Stimulated activated CD4-positive, alpha-beta T cell treated with anti-CD3 and anti-CD28 coated beads, TNF-alpha, amount 100 ng/mL, for 24 hours (primary cell): ENCODE data around the gene SPG21.

Experiments
- DNase-seq, 3 experiments: peaks; one replicate each; pipeline ENCODE4 v3.0.0-alpha.2; 2020; ENCODE audit warnings: low read depth in 3 of 3

Gene SPG21

GRCh38 chr15:64991536-64992135, 1.9 kb upstream of the SPG21 start:
- DNase-seq, result no peak

- no peak for DNase-seq
These were observed 405 bp upstream of the SPG21 start for GRCh38 chr15:64990168-64990470.

DNA sequence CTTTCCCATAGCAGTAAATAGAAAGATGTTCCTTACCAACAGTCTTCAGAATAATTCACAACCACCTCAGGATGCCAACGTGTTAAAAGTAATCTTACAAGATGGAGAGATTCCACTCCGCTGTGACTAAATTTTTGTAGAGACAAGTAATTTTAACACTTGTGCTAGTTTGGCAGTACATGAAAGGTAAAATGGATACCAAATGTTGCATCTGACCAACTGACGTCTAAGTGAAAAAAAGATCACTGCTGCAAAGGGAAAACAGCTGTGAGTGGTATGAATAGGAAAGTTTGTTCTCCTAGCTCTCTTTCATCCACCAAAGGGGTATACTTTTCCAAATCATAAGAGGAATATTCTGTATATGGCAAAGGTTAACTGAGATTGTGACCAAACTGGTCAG, 2.6 kb downstream of the SPG21 start:
- DNase-seq, result no peak

DNA sequence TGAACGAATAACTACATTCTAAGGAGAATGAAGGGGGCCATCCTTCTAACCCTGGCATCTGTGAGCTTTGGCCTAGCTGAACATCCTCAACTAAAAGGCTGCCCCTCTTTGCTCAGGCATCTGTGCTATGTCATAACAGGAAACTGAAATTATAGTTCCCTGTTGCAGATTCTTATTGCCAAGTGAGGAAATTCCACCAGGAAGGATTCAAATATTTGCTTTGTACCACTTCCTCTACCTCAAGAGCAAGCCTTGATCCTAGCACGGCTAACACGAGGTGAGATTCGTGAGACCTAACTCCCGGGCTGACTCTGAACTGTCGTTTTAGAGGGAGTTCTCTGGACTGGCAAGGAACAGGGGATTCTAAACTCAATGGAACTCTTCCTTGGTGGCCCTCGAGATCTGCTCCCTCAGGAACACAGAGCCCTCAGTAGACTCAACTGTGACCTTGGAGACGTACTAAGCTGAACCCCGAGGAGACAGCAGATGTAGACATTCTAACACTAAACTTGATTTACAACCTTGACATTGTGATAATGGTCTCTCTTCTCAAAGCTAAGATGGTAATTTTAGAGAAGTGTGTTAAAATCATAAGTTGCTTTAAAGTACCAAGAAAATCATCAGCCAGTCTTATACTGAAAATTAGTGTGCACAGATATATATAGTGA, 4.2 kb downstream of the SPG21 start:
- DNase-seq, result no peak

DNA sequence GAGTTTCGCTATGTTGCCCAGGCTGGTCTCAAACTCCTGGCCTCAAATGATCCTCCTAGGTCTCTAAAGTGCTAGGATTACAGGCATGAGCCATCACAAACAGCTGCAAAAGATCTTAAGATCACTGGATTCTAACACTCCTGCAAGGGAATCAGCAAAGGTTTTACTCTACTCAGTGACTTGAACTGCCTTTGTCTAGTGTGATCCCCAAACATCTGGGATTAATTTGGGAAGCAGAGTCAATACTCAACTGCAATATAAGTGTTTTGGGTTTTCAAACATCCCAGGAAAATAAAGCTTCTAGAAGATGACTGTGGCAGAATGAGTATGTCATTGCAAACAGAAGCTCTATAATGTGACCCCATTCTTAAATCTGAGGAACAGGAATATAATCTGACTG, 7.2 kb downstream of the SPG21 start:
- DNase-seq, result no peak

- DNase-seq, result no peak
These were observed 7.8 kb downstream of the SPG21 start for GRCh38 chr15:64981812-64982431.

- no peak for DNase-seq
These were observed 10.4 kb downstream of the SPG21 start for GRCh38 chr15:64979252-64979710.

DNA sequence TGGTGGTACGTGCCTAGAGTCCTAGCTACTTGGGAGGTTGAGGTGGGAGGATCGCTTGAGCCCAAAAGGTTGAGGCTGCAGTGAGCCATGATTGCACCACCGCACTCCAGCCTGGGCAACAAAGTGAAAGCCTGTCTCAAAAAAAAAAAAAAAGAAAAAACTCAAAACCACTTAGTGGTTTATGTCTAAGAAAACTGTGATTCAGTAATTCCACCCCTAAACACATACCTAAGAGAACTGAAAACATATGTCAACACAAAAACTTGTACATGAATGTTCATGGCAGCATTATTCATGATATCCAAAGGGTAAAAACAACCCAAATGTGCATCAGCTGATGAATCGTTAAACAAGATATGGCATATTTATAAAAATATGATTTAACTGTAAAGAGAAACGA, 14.3 kb downstream of the SPG21 start:
- DNase-seq, result no peak

GRCh38 chr15:64970698-64971097, 19.0 kb downstream of the SPG21 start:
- DNase-seq, result no peak

GRCh38 chr15:64969401-64969800, 20.3 kb downstream of the SPG21 start:
- DNase-seq, result no peak

DNA sequence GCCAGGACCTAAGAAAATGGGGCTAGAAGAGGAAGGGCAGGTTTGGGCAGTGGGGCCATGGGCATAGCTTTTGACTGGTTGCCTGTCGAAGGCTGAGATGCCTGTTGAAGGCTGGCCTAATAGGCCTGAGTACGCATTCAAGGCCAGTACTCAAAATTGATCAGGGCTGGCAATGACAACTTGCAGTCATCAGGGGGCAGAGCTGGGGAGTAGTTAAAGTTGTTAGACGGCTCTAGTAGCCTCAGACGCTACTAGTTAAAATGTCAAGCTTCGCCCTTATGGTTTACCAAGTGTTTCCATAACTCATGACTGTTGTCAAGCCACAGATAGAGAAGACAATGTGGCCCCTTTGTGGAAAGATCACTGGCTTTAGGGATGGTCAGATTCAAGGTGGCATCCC, 28.7 kb downstream of the SPG21 start:
- no peak for DNase-seq

GRCh38 chr15:64960153-64960552, 29.6 kb downstream of the SPG21 start:
- no peak for DNase-seq

- DNase-seq, result no peak
These were observed 30.6 kb downstream of the SPG21 start for GRCh38 chr15:64959128-64959527.

- DNase-seq, result no peak
These were observed 35.3 kb downstream of the SPG21 start for GRCh38 chr15:64954395-64954794.

- no peak for DNase-seq
These were observed 37.8 kb downstream of the SPG21 start for GRCh38 chr15:64951777-64952418.

- DNase-seq, result no peak
These were observed 38.8 kb downstream of the SPG21 start for GRCh38 chr15:64950888-64951287.

DNA sequence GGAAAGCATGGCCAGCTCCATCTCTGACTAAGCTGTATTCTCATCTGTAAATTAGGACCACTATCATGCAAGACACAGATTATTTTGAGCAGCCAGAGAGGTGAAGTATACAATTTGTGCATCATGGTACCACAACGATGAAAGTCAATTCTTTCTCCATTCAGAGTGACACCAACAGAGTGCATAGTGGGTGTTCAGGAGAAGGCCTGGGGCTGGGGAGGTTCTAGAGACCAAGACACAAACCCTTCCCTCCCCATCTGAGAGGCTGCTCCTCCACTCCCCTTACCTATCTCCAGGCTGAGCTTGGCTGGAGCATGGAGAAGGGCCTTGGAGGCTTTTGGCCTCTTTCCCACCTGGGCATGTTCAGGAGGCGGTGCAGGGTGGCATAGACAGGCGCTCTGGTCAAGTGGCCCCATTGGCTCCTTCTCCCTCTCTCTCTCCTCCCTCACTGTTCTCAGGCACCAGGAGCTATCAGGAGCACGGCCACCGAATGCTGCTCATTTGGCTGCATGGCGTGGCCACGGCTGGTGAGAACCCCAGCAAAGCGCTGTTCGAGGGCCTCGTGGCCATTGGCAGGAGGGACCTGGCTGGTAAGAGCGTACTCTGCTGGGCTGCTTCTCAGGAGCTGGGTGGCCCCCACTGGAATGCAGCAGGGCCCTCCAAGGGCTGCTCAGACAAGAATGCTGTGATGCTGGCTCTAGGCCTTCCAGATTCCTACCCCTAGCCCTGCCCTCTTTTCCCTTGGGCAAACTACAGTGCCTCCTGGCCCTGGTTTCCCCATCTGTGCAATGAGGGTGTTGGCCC, 40.1 kb downstream of the SPG21 start:
- DNase-seq, result no peak

DNA sequence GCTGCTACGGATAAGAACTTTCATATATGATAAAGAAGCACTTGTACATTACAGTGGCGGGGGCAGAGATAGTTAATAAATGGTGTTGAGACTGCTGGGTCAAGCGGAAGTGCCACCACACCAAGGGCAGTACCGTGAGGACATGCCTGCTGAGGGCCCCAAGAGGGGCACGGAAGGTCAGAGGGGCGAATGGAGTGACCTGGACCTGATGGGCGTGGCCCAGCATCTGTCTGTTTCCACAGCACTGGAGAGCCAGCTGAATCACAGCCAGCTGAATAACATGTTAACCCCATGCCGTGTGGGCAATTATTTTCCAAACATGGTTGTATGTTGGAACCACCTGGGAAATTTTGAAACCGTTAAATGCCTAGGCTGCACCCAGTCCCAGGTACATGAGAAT, 40.8 kb downstream of the SPG21 start:
- DNase-seq, result no peak

DNA sequence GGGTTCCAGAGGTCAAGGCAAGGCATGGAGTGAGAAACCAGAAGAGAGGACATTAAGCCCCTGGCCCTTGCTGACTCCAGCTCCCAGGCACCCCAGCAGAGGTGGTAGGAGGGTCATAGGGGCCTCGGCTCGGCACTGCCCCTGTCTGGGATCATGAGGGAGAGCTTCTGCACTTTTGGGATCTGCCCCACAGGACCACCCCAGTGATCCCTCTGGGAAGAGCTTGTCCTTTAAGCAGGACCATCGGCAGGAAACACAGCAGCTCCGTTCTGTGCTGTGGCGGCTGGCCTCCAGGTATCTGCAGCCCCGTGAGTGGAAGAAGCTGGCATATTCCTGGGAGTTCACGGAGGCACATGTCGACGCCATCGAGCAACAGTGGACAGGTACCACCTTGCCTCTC, 42.5 kb downstream of the SPG21 start:
- no peak for DNase-seq

- no peak for DNase-seq
These were observed 44.8 kb downstream of the SPG21 start for GRCh38 chr15:64944961-64945360.

DNA sequence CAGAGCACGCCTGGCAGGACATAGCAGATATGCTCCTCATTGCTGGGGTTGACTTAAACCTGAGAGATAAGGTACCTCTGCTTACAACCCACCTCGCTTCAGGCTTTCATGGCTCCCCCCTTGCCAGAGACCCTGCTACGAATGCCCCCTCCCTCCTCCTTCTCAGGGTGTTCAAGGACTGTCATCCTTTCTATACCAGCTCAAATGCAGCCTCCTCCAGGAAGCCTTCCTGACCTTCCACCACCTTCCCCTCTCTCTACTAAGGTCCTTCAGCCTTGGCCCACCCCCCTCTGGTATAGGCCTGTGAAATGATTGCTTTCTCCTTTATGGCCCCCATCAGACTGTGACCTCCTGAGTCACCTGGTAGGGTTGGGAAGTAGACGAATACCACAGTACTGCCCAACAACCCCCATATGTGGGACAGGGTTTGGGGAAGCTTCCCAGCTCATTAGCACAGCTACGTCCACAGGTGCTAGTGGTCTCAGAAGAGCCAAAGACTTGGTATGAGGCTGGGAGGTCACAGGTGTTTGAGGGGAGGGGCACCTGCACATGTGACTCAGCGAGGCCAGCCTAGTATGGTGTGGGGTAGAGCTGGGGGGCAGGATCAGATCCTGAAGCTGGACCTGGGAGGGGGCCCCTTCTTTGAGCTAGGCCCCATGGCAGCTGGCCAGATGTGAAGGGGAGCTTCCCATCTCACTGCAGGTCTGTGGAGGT, 46.0 kb downstream of the SPG21 start:
- no peak for DNase-seq

GRCh38 chr15:64942356-64942755, 47.4 kb downstream of the SPG21 start:
- DNase-seq, result no peak
